OCI-LY7 (cell line): ENCODE data around the gene TAS2R50. TPM values are rescaled to one million over a fixed set of nuclear protein-coding genes. Genes with fewer than 3 reads are reported as not detected.
A peak's percentile ranks its signal among the peaks of the same experiment; 100 is the strongest.

Source experiments
- BruUV-seq: library from RNA; stranded (reverse); fragments of 400-500 nt; replicated peaks from 2 replicates; lab custom pipeline; 2021; lab: Mats Ljungman, UMichigan
- CTCF ChIA-PET: fragments of 300-600 bp; sonication (Branson Sonifier 250); formaldehyde crosslinking; loops from one replicate; lab custom pipeline; 2022; ENCODE audit warnings: antibody characterized with exemption; ENCODE audit not compliant: unreplicated experiment; lab: Charles Lee
- POLR2A ChIA-PET: fragments of 300-600 bp; sonication (Branson Sonifier 250); formaldehyde crosslinking; loops from one replicate; lab custom pipeline; 2022; ENCODE audit warnings: antibody characterized with exemption; lab: Charles Lee
- DNase-seq: peaks from one replicate; pipeline ENCODE4 v3.0.0-alpha.2; 2015; ENCODE audit warnings: low spot score
- H2AFZ ChIP-seq: fragments of 200-600 bp; sonication (generic), shearing (Covaris generic); 2 replicates; pipeline ENCODE4 v1.6.1; 2014; ENCODE audit warnings: mild to moderate bottlenecking, antibody characterized with exemption, low read length, moderate library complexity
- H3K27ac ChIP-seq: fragments of 200-600 bp; sonication (generic); 2 replicates; pipeline ENCODE4 v1.5.1; 2014; ENCODE audit warnings: mixed run types, low read depth, mild to moderate bottlenecking, moderate library complexity, low read length, inconsistent platforms; ENCODE audit not compliant: poor library complexity, severe bottlenecking
- H3K36me3 ChIP-seq: fragments of 200-600 bp; sonication (generic); 2 replicates; pipeline ENCODE4 v1.6.1; 2014; ENCODE audit warnings: mild to moderate bottlenecking, antibody characterized with exemption, low read length, moderate library complexity, mixed read lengths; ENCODE audit not compliant: insufficient read depth
- H3K4me1 ChIP-seq: fragments of 200-600 bp; sonication (generic); 2 replicates; pipeline ENCODE4 v1.5.1; 2014; ENCODE audit warnings: mild to moderate bottlenecking, low read length; ENCODE audit not compliant: insufficient read depth, poor library complexity, severe bottlenecking
- H3K4me2 ChIP-seq: fragments of 200-600 bp; sonication (generic); 2 replicates; pipeline ENCODE4 v1.6.1; 2014; ENCODE audit warnings: mild to moderate bottlenecking, low read length
- H3K4me3 ChIP-seq: fragments of 200-600 bp; sonication (generic); 2 replicates; pipeline ENCODE4 v1.5.1; 2014; ENCODE audit warnings: mild to moderate bottlenecking, low read depth, low read length; ENCODE audit not compliant: poor library complexity, severe bottlenecking
- H3K79me2 ChIP-seq: fragments of 200-600 bp; sonication (generic); 2 replicates; pipeline ENCODE4 v1.6.1; 2016; ENCODE audit warnings: low read depth, mild to moderate bottlenecking, low read length, moderate library complexity, mixed read lengths; ENCODE audit not compliant: insufficient read depth
- H3K9me2 ChIP-seq: fragments of 200-600 bp; sonication (generic); 2 replicates; pipeline ENCODE4 v1.6.1; 2016; ENCODE audit warnings: mild to moderate bottlenecking, low read length, mixed read lengths; ENCODE audit not compliant: insufficient read depth
- H3K9me3 ChIP-seq: fragments of 200-600 bp; sonication (generic); 2 replicates; pipeline ENCODE4 v1.6.1; 2014; ENCODE audit warnings: mild to moderate bottlenecking, mixed run types, low read length, mixed read lengths
- H4K20me1 ChIP-seq: fragments of 200-600 bp; sonication (generic); 2 replicates; pipeline ENCODE4 v1.6.1; 2014; ENCODE audit warnings: mild to moderate bottlenecking, antibody characterized with exemption, low read length, moderate library complexity, mixed read lengths; ENCODE audit not compliant: insufficient read depth
- EZH2phosphoT487 ChIP-seq: fragments of 200-600 bp; sonication (generic); IDR thresholded peaks from 2 replicates; pipeline ENCODE4 v1.6.1; 2018; ENCODE audit warnings: low read depth, borderline replicate concordance, mild to moderate bottlenecking, mixed run types, antibody characterized with exemption, low read length, moderate library complexity, mixed read lengths
- intact Hi-C: fragments of 100-400 bp; cut with micrococcal nuclease; formaldehyde crosslinking; loops from one replicate; pipeline ENCODE4 v1.10.0; 2022; ENCODE audit not compliant: unreplicated experiment
- total RNA-seq, 2 experiments: library from RNA; depleted of rRNA in 1 of 2; stranded (reverse); fragments of >200 nt in 1 of 2; shearing (Covaris generic) in 1 of 2; gene quantifications; 2 replicates each; pipeline ENCODE4 v1.2.3, GENCODE V29; 2014 to 2022
- TF ChIP-seq, protein P1 (sequence below): fragments of 200-600 bp; sonication (generic); conservative IDR thresholded peaks from 2 replicates; pipeline ENCODE4 v1.5.1; 2014; ENCODE audit warnings: mild to moderate bottlenecking, antibody characterized with exemption, low read length, moderate library complexity, mixed read lengths

The TAS2R50 gene
- total RNA-seq, 2 experiments from 2014 or later: 1.4 to 1.6 TPM

DNA sequence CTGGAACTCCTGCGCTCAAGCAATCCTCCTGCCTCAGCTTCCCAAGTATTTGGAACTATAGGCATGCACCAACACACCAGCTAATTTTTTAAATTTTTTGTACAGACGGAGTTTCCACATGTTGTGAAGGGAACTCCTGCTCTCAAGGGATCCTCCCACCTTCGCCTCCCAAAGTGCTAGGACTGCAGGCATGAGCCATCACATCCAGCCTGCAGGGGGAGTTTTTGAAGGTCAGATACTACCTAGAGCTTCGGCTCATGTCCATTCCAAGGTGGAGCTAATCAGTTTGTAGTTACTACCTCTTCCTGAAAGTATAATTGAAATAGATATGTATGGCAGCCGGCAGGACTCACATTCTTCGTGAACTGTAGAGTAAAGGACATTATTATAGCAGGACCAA, 39.4 kb upstream of the TAS2R50 start:
- Histone ChIP-seq H4K20me1 (no peaks in the 10 kb centered on the region), H3K79me2 (no peaks in the 10 kb centered on the region), H3K9me2 (no peaks in the 10 kb centered on the region), H3K4me3 (no peak overlapping the region), H3K4me1 (no peaks in the 10 kb centered on the region), H2AFZ (no peak overlapping the region), H3K4me2 (no peak overlapping the region), H3K27ac (no peak overlapping the region), H3K9me3 (no peaks in the 10 kb centered on the region), H3K36me3 (no peaks in the 10 kb centered on the region)
- no TSS peak for BruUV-seq
- intact Hi-C loops: no loop called here
- ChIA-PET CTCF (no interaction called here), POLR2A (no interaction called here)
- TF ChIP-seq, protein P1, sequence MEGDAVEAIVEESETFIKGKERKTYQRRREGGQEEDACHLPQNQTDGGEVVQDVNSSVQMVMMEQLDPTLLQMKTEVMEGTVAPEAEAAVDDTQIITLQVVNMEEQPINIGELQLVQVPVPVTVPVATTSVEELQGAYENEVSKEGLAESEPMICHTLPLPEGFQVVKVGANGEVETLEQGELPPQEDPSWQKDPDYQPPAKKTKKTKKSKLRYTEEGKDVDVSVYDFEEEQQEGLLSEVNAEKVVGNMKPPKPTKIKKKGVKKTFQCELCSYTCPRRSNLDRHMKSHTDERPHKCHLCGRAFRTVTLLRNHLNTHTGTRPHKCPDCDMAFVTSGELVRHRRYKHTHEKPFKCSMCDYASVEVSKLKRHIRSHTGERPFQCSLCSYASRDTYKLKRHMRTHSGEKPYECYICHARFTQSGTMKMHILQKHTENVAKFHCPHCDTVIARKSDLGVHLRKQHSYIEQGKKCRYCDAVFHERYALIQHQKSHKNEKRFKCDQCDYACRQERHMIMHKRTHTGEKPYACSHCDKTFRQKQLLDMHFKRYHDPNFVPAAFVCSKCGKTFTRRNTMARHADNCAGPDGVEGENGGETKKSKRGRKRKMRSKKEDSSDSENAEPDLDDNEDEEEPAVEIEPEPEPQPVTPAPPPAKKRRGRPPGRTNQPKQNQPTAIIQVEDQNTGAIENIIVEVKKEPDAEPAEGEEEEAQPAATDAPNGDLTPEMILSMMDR: peak; percentile 39; the same call in 1 of the 2 replicates
- no peak for TF ChIP-seq EZH2phosphoT487
- DNase-seq: peak; percentile 3

- Histone ChIP-seq H3K36me3 (no peaks in the 10 kb centered on the region), H3K9me2 (no peaks in the 10 kb centered on the region), H3K4me3 (no peak overlapping the region), H2AFZ (no peak overlapping the region), H3K4me2 (no peak overlapping the region), H4K20me1 (no peaks in the 10 kb centered on the region; the same call in 1 of the 2 replicates), H3K4me1 (no peaks in the 10 kb centered on the region), H3K9me3 (no peaks in the 10 kb centered on the region), H3K27ac (no peak overlapping the region), H3K79me2 (no peaks in the 10 kb centered on the region)
- no TSS peak for BruUV-seq
- TF ChIP-seq EZH2phosphoT487: no peak
- TF ChIP-seq, protein P1: no peak
- intact Hi-C loops: no loop called here
- no peak for DNase-seq
- CTCF ChIA-PET: no interaction called here
- POLR2A ChIA-PET: no interaction called here
Observed at GRCh38 chr12:11023387-11023786, 36.7 kb upstream of the TAS2R50 start.

GRCh38 chr12:11022520-11022919, 35.8 kb upstream of the TAS2R50 start, which contains the start of gene TAS2R19:
Gene TAS2R19, minus strand, starts transcription at chr12:11022620. Its CDS starts 49 bp downstream, at chr12:11022571.
- no peaks in the 10 kb centered on the region for H3K79me2 ChIP-seq
- TF ChIP-seq EZH2phosphoT487: no peak
- TF ChIP-seq, protein P1: no peak
- no TSS peak for BruUV-seq
- H3K4me3 ChIP-seq: no peak within 1 kb of the TSS
- ChIA-PET POLR2A (no interaction called here), CTCF (no interaction called here)
- H3K36me3 ChIP-seq: no peaks in the 10 kb centered on the region
- H2AFZ ChIP-seq: no peak within 1 kb of the TSS
- H3K9me2 ChIP-seq: no peaks in the 10 kb centered on the region
- H3K4me1 ChIP-seq: no peaks in the 10 kb centered on the region
- no peaks in the 10 kb centered on the region for H3K9me3 ChIP-seq
- H4K20me1 ChIP-seq: no peaks in the 10 kb centered on the region; the same call in 1 of the 2 replicates
- no peak for DNase-seq
- no peak within 1 kb of the TSS for H3K4me2 ChIP-seq
- no peak within 1 kb of the TSS for H3K27ac ChIP-seq
- intact Hi-C loops: no loop called here
